ENCODE data around the gene ELL3. TPM values are rescaled to one million over a fixed set of nuclear protein-coding genes. Genes with fewer than 3 reads are reported as not detected.
A peak's percentile ranks its signal among the peaks of the same experiment; 100 is the strongest.

ELL3 gene
- total and polyA plus RNA-seq, 2 of the 8 experiments (the other 6 are each of a cell fraction or from before 2014, with no cell fraction given) = 9.2 to 13.7 TPM

DNA sequence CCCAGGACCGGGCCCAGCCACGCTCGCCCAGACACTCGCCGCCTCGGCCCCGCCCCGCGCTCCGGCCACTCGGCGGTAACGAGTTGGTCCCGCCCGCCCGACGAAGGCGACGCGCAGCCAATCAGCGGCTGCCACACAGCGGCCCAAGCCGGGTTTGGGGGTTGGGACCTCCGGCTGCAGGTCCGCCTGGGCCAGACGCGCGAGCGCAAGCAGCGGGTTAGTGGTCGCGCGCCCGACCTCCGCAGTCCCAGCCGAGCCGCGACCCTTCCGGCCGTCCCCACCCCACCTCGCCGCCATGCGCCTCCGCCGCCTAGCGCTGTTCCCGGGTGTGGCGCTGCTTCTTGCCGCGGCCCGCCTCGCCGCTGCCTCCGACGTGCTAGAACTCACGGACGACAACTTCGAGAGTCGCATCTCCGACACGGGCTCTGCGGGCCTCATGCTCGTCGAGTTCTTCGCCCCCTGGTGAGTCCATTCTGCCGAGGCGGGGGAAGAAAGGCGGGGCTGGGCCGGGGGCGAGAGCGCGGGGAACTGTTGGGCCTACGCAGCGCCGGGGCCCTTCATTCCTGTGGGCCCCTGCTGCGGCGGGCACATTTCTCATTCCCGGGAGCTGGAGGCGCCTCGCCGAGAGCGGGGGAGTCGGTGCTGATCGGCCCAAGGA is 30.4 kb downstream of the ELL3 start, which contains the start of gene PDIA3 (continued):
- TF ChIP-seq TAF7 (optimal IDR thresholded peaks at IDR 0.05; ENCODE audit: borderline replicate concordance, low read depth, low read length) (peak; percentile 84), POLR2AphosphoS5 (IDR thresholded peaks at IDR 0.05; ENCODE audit: low read depth, low read length) (peak; percentile 93), GTF2F1 (IDR thresholded peaks at IDR 0.05; ENCODE audit: borderline replicate concordance, low read depth, low read length) (peak; percentile 68; the same call in 1 of the 2 replicates), SIN3A (conservative IDR thresholded peaks at IDR 0.05 in 1 of 2, IDR thresholded peaks at IDR 0.05 in 1 of 2; ENCODE audit: low read depth in 1 of 2, low read length in 2 of 2) (0 out of 4 replicates have a peak, but pooled peaks of 1 of the 2 experiments have one; percentile 40), POLR2A (IDR thresholded peaks at IDR 0.05; ENCODE audit: control extremely low read depth in 1 of 2, low read depth in 2 of 2, low read length in 2 of 2) (peak; percentile 90 to 95), PHF8 (conservative IDR thresholded peaks at IDR 0.05; ENCODE audit: low read depth, low read length) (peak; percentile 73)
